ENCODE results near the gene ARMC9.
A peak's percentile ranks its signal among the peaks of the same experiment; 100 is the strongest.
"Not testable (repeated sequence)": the region's sequence is repeated elsewhere in the genome, so short reads cannot be mapped to it uniquely, and the experiment has no call there.

The ARMC9 gene

GRCh38 chr2:231196592-231196991, 1.8 kb upstream of the ARMC9 start (continued):
- TF ChIP-seq SCRT2 (tag by site-specific recombination; IDR thresholded peaks at IDR 0.05): no peak

- H3K27ac ChIP-seq (ENCODE audit: extremely low read depth, low read depth, low read length); H3K36me3 ChIP-seq (ENCODE audit: control insufficient read depth in 2 of 2, insufficient read depth in 1 of 2, low read length in 2 of 2); H3K4me3 ChIP-seq (ENCODE audit: low read depth, low read length); POLR2A ChIA-PET; H3K4me1 ChIP-seq (ENCODE audit: control insufficient read depth, insufficient read depth, low read length); H3K9me3 ChIP-seq (ENCODE audit: control insufficient read depth, insufficient read depth, low read depth, low read length): not testable (repeated sequence)
- CTCF ChIA-PET: interaction anchor here (0.7 to 6.4 kb wide), 3 partner anchors 10 to 346 kb away, joined by 3 to 49 read pairs (median 3); no protein-coding TSS in a partner anchor
Observed at GRCh38 chr2:231197196-231197595, 1.2 kb upstream of the ARMC9 start.

- H3K36me3 ChIP-seq (ENCODE audit: control insufficient read depth in 2 of 2, insufficient read depth in 1 of 2, low read length in 2 of 2): peaks cover 0 to 6% of the 10 kb centered on the region in 2 experiments; a peak in 1 of 3 replicates
- no peaks in the 10 kb centered on the region for H3K9me3 ChIP-seq (ENCODE audit: control insufficient read depth, insufficient read depth, low read depth, low read length)
- H3K4me1 ChIP-seq (ENCODE audit: control insufficient read depth, insufficient read depth, low read length): no peaks in the 10 kb centered on the region
- peak overlapping the region; percentile 42; the same call in 1 of the 2 replicates for H3K27ac ChIP-seq (ENCODE audit: extremely low read depth, low read depth, low read length)
- ChIA-PET POLR2A (no interaction called here), CTCF (interaction anchor here (1.0 to 1.1 kb wide), 2 partner anchors 11 to 94 kb away, joined by 3 to 4 read pairs; no protein-coding TSS in a partner anchor)
- TF ChIP-seq ZNF146 (tag by site-specific recombination; IDR thresholded peaks at IDR 0.05) (no peak), ZBTB20 (tag by site-specific recombination; IDR thresholded peaks at IDR 0.05) (0 out of 2 replicates have a peak, but pooled peaks have one; percentile 10), TCF7L2 (IDR thresholded peaks at IDR 0.05; ENCODE audit: borderline replicate concordance, low read depth, low read length) (no peak), ZNF354C (tag by site-specific recombination; IDR thresholded peaks at IDR 0.05; ENCODE audit: borderline replicate concordance, low read depth) (no peak), ZNF585B (tag by site-specific recombination; IDR thresholded peaks at IDR 0.05) (no peak), WT1 (tag by site-specific recombination; IDR thresholded peaks at IDR 0.05) (no peak), ZNF223 (tag by site-specific recombination; IDR thresholded peaks at IDR 0.05) (no peak), PRDM10 (tag by site-specific recombination; IDR thresholded peaks at IDR 0.05) (0 out of 2 replicates have a peak, but pooled peaks have one; percentile 7)
- peak overlapping the region; percentile 96 for H3K4me3 ChIP-seq (ENCODE audit: low read depth, low read length)
Observed at GRCh38 chr2:231197706-231198290, 633 bp upstream of the ARMC9 start.

GRCh38 chr2:231199219-231199618, 788 bp downstream of the ARMC9 start:
- no peaks in the 10 kb centered on the region for H3K4me1 ChIP-seq (ENCODE audit: control insufficient read depth, insufficient read depth, low read length)
- ChIA-PET CTCF (interaction anchor here (1.4 kb wide), 1 partner anchor 97 kb away, joined by 3 read pairs; no protein-coding TSS in a partner anchor), POLR2A (interaction anchor here (0.8 kb wide), 1 partner anchor 265 kb away, joined by 4 read pairs; the partner anchor contains the start of gene NCL)
- H3K9me3 ChIP-seq (ENCODE audit: control insufficient read depth, insufficient read depth, low read depth, low read length): no peaks in the 10 kb centered on the region
- H3K27ac ChIP-seq (ENCODE audit: extremely low read depth, low read depth, low read length): 0 out of 2 replicates have a peak overlapping the region, but pooled peaks have one; percentile 42
- H3K4me3 ChIP-seq (ENCODE audit: low read depth, low read length): peak overlapping the region; percentile 96
- no peak for TF ChIP-seq PRDM2 (tag by site-specific recombination; IDR thresholded peaks at IDR 0.05; ENCODE audit: borderline replicate concordance)
- peaks cover 0 to 13% of the 10 kb centered on the region in 2 experiments; a peak in 1 of 3 replicates for H3K36me3 ChIP-seq (ENCODE audit: control insufficient read depth in 2 of 2, insufficient read depth in 1 of 2, low read length in 2 of 2)
